Right cardiac atrium (tissue), 5 donors: ENCODE data around the gene PLEKHG4. TPM values are rescaled to one million over a fixed set of nuclear protein-coding genes. Genes with fewer than 3 reads are reported as not detected.
A peak's percentile ranks its signal among the peaks of the same experiment; 100 is the strongest.

ENCODE experiments used
- ATAC-seq, 2 donors: fragments of 200-7000 bp; cut with Tn5 transposase; one replicate each; pipeline versions ENCODE4 v1.8.0 to v1.9.1; 2020; ENCODE audit warnings: moderate library complexity in 2 of 2, mild to moderate bottlenecking in 1 of 2
- DNase-seq, 3 donors: peaks; one replicate each; pipeline ENCODE4 v3.0.0-alpha.2; 2020
- H3K27ac ChIP-seq: one replicate; pipeline ENCODE4 v1.5.1; 2013; ENCODE audit warnings: mild to moderate bottlenecking, low read length, control low read depth, moderate library complexity
- H3K27me3 ChIP-seq: one replicate; pipeline ENCODE4 v1.6.1; 2013; ENCODE audit not compliant: control insufficient read depth, insufficient read depth
- H3K4me1 ChIP-seq: one replicate; pipeline ENCODE4 v1.6.1; 2013; ENCODE audit warnings: low read length; ENCODE audit not compliant: control insufficient read depth, insufficient read depth
- H3K4me3 ChIP-seq: one replicate; pipeline ENCODE4 v1.5.1; 2013; ENCODE audit warnings: low read length, control low read depth
- H3K9me3 ChIP-seq: one replicate; pipeline ENCODE4 v1.6.1; 2013; ENCODE audit warnings: low read length; ENCODE audit not compliant: control insufficient read depth
- WGBS: extraction: QIAGEN DNeasy Blood & Tissue Kit; methylation state at CpG from one replicate; pipeline ENCODE4 v1.1.7; 2013; 5-methylcytosine and 5-hydroxymethylcytosine counted together
- intact Hi-C, 4 donors: fragments of 100-400 bp; cut with DNase I; formaldehyde crosslinking; loops; one replicate each; pipeline versions ENCODE4 v1.11.0 to v1.14.0; 2022 to 2023
- polyA plus RNA-seq: library from polyadenylated mRNA; stranded (reverse); fragments of 200-250 nt; gene quantifications from one replicate; pipeline ENCODE4 v1.2.3, GENCODE V29; 2013
- total RNA-seq, 4 donors: library from RNA; stranded (reverse); fragmentation: NEBNext Ultra II Directional; extraction: Animal tissue kit (Norgen Biotek cat#: 25700); gene quantifications; one replicate each; pipeline ENCODE4 v1.2.1, GENCODE V29; 2021
- donor health status: healthy with polysubstance abuse.
- donor health status: DM: no; HTN: yes; CAD: no.
- donor health status: DM: no; HTN: no; CAD: no.
- donor health status: DM: no; HTN: yes; CAD: no; lungs with severe emphysema.
- donor health status: DM: yes; HTN: yes; CAD: no.

The PLEKHG4 gene
- total and polyA plus RNA-seq, 5 donors = 2.2 to 2.8 (median 2.4) TPM

- Histone ChIP-seq H3K27ac (no peak overlapping the region), H3K9me3 (no peaks in the 10 kb centered on the region), H3K4me1 (peaks cover 12% of the 10 kb centered on the region), H3K27me3 (no peaks in the 10 kb centered on the region), H3K4me3 (no peak overlapping the region)
- DNase-seq = peak in 2 of 3 donors; percentile 3 to 37
- no peak for ATAC-seq
- WGBS = 80% methylated on average over 16 of the region's 16 CpGs
- intact Hi-C loops = no loop called here
Observed at GRCh38 chr16:67237396-67238277, 41.7 kb upstream of the PLEKHG4 start.

- Histone ChIP-seq H3K4me1 (peaks cover 12% of the 10 kb centered on the region), H3K9me3 (no peaks in the 10 kb centered on the region), H3K27ac (no peak overlapping the region), H3K27me3 (no peaks in the 10 kb centered on the region), H3K4me3 (no peak overlapping the region)
- no peak for DNase-seq
- ATAC-seq = no peak
- intact Hi-C loops = no loop called here
- WGBS = 97% methylated on average over 3 of the region's 3 CpGs
Observed at GRCh38 chr16:67238278-67238575, 41.1 kb upstream of the PLEKHG4 start.

GRCh38 chr16:67238806-67239470 lies 40.4 kb upstream of the PLEKHG4 start:
- intact Hi-C loops = no loop called here
- Histone ChIP-seq H3K4me3 (no peak overlapping the region), H3K4me1 (peaks cover 18% of the 10 kb centered on the region), H3K27ac (no peak overlapping the region), H3K27me3 (no peaks in the 10 kb centered on the region), H3K9me3 (no peaks in the 10 kb centered on the region)
- ATAC-seq (no peak), DNase-seq (peak in 2 of 3 donors; percentile 3 to 38)
- WGBS = 90% methylated on average over 9 of the region's 9 CpGs

GRCh38 chr16:67240506-67240905 lies 38.8 kb upstream of the PLEKHG4 start:
- Histone ChIP-seq H3K4me3 (no peak overlapping the region), H3K4me1 (peaks cover 25% of the 10 kb centered on the region), H3K27me3 (no peaks in the 10 kb centered on the region), H3K9me3 (no peaks in the 10 kb centered on the region), H3K27ac (peak overlapping the region; percentile 84)
- ATAC-seq = no peak
- 68% methylated on average over 4 of the region's 4 CpGs for WGBS
- peak in 1 of 3 donors; percentile 49 for DNase-seq
- intact Hi-C loops = no loop called here

- no peaks in the 10 kb centered on the region for H3K9me3 ChIP-seq
- ATAC-seq = peak; percentile 19 to 53
- H3K4me3 ChIP-seq = no peak overlapping the region
- DNase-seq = peak; percentile 79 to 92 (median 89)
- intact Hi-C loops = no loop called here
- no peaks in the 10 kb centered on the region for H3K27me3 ChIP-seq
- 41% methylated on average over 10 of the region's 10 CpGs for WGBS
- H3K4me1 ChIP-seq = peaks cover 28% of the 10 kb centered on the region
- peak overlapping the region; percentile 86 for H3K27ac ChIP-seq
Observed at GRCh38 chr16:67241008-67241900, 38.1 kb upstream of the PLEKHG4 start.

- no peaks in the 10 kb centered on the region for H3K27me3 ChIP-seq
- 56% methylated on average over 4 of the region's 4 CpGs for WGBS
- DNase-seq = peak in 1 of 3 donors; percentile 20
- H3K27ac ChIP-seq = peak overlapping the region; percentile 86
- H3K4me3 ChIP-seq = no peak overlapping the region
- no peaks in the 10 kb centered on the region for H3K9me3 ChIP-seq
- H3K4me1 ChIP-seq = peaks cover 28% of the 10 kb centered on the region
- intact Hi-C loops = no loop called here
- no peak for ATAC-seq
Observed at GRCh38 chr16:67242138-67242730, 37.1 kb upstream of the PLEKHG4 start.

- no peaks in the 10 kb centered on the region for H3K27me3 ChIP-seq
- no peak overlapping the region for H3K4me3 ChIP-seq
- intact Hi-C loops = no loop called here
- peak overlapping the region; percentile 93 for H3K27ac ChIP-seq
- peaks cover 28% of the 10 kb centered on the region for H3K4me1 ChIP-seq
- WGBS = 60% methylated on average over 4 of the region's 4 CpGs
- H3K9me3 ChIP-seq = no peaks in the 10 kb centered on the region
- no peak for ATAC-seq
- DNase-seq = peak; percentile 50 to 82 (median 77)
Observed at GRCh38 chr16:67243481-67243880, 35.9 kb upstream of the PLEKHG4 start.

GRCh38 chr16:67244387-67245185 lies 34.7 kb upstream of the PLEKHG4 start:
- H3K4me1 ChIP-seq = peaks cover 28% of the 10 kb centered on the region

GRCh38 chr16:67245186-67245585 lies 34.1 kb upstream of the PLEKHG4 start:
- DNase-seq (no peak), ATAC-seq (no peak)
- intact Hi-C loops = no loop called here
- no peak overlapping the region for H3K4me3 ChIP-seq
- no peaks in the 10 kb centered on the region for H3K27me3 ChIP-seq
- H3K9me3 ChIP-seq = no peaks in the 10 kb centered on the region
- H3K4me1 ChIP-seq = peaks cover 28% of the 10 kb centered on the region
- WGBS = 67% methylated on average over 4 of the region's 4 CpGs
- peak overlapping the region; percentile 93 for H3K27ac ChIP-seq

More at GRCh38 chr16:67244387-67245185, 34.7 kb upstream of the PLEKHG4 start:
- DNase-seq = peak; percentile 79 to 86 (median 83)
- peak; percentile 1 to 20 for ATAC-seq
- Histone ChIP-seq H3K27me3 (no peaks in the 10 kb centered on the region), H3K9me3 (no peaks in the 10 kb centered on the region), H3K4me3 (no peak overlapping the region), H3K27ac (peak overlapping the region; percentile 93)
- 12% methylated on average over 5 of the region's 5 CpGs for WGBS
- intact Hi-C loops = no loop called here

GRCh38 chr16:67245674-67246080 lies 33.7 kb upstream of the PLEKHG4 start:
- intact Hi-C loops = no loop called here
- no peak for DNase-seq
- Histone ChIP-seq H3K4me1 (peaks cover 28% of the 10 kb centered on the region), H3K27ac (peak overlapping the region; percentile 93), H3K4me3 (peak overlapping the region; percentile 56), H3K9me3 (no peaks in the 10 kb centered on the region), H3K27me3 (no peaks in the 10 kb centered on the region)
- no peak for ATAC-seq
- 7% methylated on average over 8 of the region's 8 CpGs for WGBS
